Measurements from ENCODE around the gene OR51V1.

The OR51V1 gene

DNA sequence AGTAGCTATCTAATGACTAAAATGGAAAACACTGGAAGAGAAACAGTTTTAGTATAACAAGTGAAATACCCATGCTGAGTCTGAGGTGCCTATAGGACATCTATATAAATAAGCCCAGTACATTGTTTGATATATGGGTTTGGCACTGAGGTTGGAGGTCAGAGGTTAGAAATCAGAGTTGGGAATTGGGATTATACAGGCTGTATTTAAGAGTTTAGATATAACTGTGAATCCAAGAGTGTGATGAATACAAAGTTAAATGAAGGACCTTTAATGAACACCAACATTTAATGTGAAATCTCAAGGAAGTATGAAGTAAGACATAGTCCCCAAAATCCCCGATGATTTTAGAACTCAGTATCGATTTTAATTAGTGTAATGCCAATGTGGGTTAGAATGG, 36.9 kb upstream of the OR51V1 start:
- no peak for DNase-seq (ENCODE audit: low read depth)

DNA sequence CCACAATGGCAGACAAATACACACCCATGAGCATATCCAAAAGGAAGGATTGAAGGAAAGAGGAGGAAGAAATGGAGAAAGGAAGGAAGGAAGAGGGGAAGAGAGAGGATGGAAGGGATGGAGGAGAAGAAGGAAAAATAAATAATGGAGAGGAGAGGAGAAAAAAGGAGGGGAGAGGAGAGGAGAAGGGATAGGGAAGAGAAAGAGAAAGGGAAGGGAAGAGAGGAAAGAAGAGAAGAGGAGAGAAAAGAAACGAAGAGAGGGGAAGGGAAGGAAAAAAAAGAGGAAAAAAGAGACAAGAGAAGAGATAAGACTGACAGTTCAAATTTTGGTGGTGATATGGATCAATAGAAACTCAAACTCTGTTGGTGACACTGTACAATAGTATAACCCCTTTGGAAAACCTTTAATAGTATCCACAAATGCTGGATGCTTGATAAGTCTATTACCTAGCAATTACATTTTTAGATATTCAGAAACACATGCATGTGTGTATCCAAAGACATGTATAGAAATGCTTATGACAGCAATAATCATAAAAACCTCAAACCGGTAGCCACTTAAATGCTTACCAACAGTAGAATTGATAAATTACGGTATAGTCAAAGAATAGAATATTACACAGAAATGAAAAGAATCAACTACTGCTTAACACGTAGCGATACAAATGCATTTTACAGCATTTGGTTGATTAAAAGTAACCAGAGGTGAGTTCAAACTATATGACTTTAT, 35.0 kb upstream of the OR51V1 start:
- TF ChIP-seq, protein P1, sequence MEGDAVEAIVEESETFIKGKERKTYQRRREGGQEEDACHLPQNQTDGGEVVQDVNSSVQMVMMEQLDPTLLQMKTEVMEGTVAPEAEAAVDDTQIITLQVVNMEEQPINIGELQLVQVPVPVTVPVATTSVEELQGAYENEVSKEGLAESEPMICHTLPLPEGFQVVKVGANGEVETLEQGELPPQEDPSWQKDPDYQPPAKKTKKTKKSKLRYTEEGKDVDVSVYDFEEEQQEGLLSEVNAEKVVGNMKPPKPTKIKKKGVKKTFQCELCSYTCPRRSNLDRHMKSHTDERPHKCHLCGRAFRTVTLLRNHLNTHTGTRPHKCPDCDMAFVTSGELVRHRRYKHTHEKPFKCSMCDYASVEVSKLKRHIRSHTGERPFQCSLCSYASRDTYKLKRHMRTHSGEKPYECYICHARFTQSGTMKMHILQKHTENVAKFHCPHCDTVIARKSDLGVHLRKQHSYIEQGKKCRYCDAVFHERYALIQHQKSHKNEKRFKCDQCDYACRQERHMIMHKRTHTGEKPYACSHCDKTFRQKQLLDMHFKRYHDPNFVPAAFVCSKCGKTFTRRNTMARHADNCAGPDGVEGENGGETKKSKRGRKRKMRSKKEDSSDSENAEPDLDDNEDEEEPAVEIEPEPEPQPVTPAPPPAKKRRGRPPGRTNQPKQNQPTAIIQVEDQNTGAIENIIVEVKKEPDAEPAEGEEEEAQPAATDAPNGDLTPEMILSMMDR (IDR thresholded peaks at IDR 0.05; ENCODE audit: insufficient read depth, low read depth, low read length, missing control alignments) = no peak
- no peak overlapping the region for H3K4me3 ChIP-seq (ENCODE audit: low read depth, low read length)
- DNase-seq (ENCODE audit: low read depth) = no peak

More for the DNA sequence above, 36.9 kb upstream of the OR51V1 start:
- TF ChIP-seq, protein P1 (IDR thresholded peaks at IDR 0.05; ENCODE audit: insufficient read depth, low read depth, low read length, missing control alignments) = no peak
- H3K4me3 ChIP-seq (ENCODE audit: low read depth, low read length) = no peak overlapping the region

DNA sequence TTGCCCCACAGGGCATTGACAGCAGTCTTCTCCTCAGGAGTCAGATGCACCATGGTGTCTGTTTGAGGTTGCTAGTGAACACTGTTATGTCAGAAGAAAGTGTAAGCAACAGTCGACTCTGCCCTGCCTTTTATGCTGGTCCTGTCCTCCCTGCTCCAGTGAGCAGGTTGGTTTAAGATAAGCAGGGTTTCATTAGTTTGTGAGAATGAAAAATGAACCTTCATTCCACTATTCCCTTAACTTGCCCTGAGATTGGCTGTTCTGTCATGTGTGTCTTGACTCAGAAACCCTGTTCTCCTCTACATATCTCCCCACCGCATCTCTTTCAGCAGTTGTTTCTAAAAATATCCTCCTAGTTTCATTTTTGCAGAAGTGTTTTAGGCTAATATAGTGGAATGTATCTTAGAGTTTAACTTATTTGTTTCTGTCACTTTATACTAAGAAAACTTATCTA, 33.9 kb upstream of the OR51V1 start, which contains the start of gene HBD:
Gene HBD (minus strand): TSS at position 103 of the 454 bp plus-strand sequence. CDS start 50 bp downstream, at position 53.
- DNase-seq (ENCODE audit: low read depth) = peak; percentile 16
- H3K4me3 ChIP-seq (ENCODE audit: low read depth, low read length) = no peak within 1 kb of the TSS
- TF ChIP-seq, protein P1 (IDR thresholded peaks at IDR 0.05; ENCODE audit: insufficient read depth, low read depth, low read length, missing control alignments) = no peak

DNA sequence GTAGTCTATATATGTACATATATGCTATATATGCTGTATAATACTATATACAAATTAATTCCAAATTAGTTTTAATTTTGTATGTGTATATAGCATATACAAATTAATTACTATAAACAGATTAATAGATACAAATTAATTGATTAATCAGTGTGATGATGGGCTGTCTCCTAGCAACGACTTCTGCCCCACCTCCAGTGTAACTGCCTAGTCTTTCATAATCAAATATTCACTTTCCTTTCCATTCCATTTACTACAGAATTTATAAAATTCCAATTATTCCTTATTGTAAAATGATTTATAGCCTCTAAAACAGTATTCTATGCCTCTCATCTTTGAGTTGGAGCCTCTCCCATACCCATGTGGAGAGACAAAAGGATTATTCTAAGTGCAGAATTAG, 32.8 kb upstream of the OR51V1 start:
- DNase-seq (ENCODE audit: low read depth) = no peak
- TF ChIP-seq, protein P1 (IDR thresholded peaks at IDR 0.05; ENCODE audit: insufficient read depth, low read depth, low read length, missing control alignments) = no peak
- no peak overlapping the region for H3K4me3 ChIP-seq (ENCODE audit: low read depth, low read length)

DNA sequence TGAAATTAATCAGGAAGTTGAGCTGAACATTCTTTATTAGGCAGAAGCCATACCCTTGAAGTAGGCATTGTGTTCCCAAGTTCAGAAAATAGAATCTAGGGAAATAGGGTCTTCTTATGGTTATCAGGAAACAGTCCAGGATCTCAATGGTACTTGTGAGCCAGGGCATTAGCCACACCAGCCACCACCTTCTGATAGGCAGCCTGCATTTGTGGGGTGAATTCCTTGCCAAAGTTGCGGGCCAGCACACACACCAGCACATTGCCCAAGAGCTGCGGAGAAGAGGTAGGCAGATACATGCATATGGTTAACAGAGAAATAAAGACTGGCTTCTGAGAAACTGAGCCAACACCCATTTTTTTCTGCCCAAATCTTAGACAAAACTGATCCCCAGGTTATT, 32.3 kb upstream of the OR51V1 start:
- DNase-seq (ENCODE audit: low read depth) = no peak
- no peak overlapping the region for H3K4me3 ChIP-seq (ENCODE audit: low read depth, low read length)
- TF ChIP-seq, protein P1 (IDR thresholded peaks at IDR 0.05; ENCODE audit: insufficient read depth, low read depth, low read length, missing control alignments) = no peak

DNA sequence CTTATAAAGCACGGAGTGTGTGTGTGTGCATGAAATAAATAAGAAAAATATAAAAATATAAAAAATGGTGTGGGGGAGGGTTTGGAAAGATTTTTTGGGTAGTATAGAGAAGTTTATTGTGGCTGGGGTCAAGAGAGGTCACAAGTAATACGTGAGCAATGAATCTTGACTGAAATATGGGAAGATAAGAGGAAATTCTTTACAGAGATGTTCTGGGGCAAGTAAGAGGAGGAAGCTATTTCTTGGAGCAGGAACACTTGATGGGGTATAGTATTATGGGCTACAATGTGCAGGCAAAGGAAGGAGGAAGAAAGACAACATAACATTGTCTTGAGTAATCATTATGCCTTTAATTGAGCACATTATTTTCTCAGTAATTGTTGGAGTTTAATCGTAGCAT, 31.7 kb upstream of the OR51V1 start:
- DNase-seq (ENCODE audit: low read depth) = no peak
- no peak overlapping the region for H3K4me3 ChIP-seq (ENCODE audit: low read depth, low read length)
- TF ChIP-seq, protein P1 (IDR thresholded peaks at IDR 0.05; ENCODE audit: insufficient read depth, low read depth, low read length, missing control alignments) = no peak

DNA sequence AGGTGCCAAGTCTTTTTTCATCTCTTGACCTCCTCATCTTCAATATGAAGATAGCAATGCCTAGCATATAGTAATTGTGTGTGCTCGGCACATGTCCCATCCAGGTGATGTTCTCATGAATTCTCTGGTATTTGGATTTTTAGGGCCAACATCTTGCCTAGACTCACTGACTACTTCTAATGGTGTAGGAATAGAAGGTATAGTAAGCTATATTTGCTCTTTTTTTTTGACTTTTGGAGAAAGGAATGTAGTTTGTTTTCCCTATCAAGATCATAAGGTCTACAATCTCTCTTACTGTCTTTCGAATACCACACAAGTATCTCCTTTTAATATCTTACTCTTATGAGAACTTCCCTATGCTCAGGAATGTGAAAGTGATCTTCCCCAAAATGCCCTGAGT, 30.6 kb upstream of the OR51V1 start:
- TF ChIP-seq, protein P1 (IDR thresholded peaks at IDR 0.05; ENCODE audit: insufficient read depth, low read depth, low read length, missing control alignments) = no peak
- DNase-seq (ENCODE audit: low read depth) = no peak
- no peak overlapping the region for H3K4me3 ChIP-seq (ENCODE audit: low read depth, low read length)
